HG03045 (cell line): ENCODE data around the gene SNAPC2.

Experiments
- ATAC-seq: cut with Tn5 transposase; IDR thresholded peaks from one replicate; pipeline ENCODE4 v1.9.1; 2021; ENCODE audit warnings: mild to moderate bottlenecking, moderate library complexity; ENCODE audit not compliant: unreplicated experiment

Gene SNAPC2

GRCh38 chr19:7962644-7963268 lies 42.6 kb downstream of the SNAPC2 start:
- ATAC-seq: no peak

- ATAC-seq: no peak
These were observed 43.4 kb downstream of the SNAPC2 start for GRCh38 chr19:7963566-7963965.

DNA sequence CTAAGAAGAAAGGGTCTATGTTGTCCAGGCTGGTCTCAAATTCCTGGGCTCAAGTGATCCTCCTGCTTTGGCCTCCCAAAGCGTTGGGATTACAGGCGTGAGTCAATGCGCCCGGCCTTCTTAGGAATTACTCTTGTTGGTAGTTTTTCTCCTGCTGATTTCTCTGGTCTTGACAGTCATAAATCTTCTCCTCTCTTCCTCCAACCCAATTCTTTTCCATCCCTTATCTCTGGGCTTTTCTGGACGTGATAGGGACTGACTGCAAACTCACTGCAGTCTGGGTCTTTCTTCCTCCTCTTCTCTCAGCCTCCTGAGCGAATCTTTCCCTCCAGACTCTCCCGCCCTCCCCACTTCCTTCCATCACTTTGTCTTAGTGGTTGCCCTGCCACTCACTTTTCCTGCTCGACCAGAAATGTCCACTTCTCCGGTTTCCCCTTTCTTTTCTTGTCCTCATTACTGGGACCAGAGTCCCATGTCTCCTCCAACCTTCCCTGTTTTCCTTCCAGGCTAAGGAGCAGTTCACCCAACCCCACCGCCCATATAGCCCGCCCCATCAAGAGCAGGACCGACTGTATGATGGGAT lies 45.2 kb downstream of the SNAPC2 start:
- ATAC-seq: no peak

GRCh38 chr19:7965921-7966665 lies 46.0 kb downstream of the SNAPC2 start:
- no peak for ATAC-seq

GRCh38 chr19:7968008-7968795 lies 48.1 kb downstream of the SNAPC2 start:
- no peak for ATAC-seq

DNA sequence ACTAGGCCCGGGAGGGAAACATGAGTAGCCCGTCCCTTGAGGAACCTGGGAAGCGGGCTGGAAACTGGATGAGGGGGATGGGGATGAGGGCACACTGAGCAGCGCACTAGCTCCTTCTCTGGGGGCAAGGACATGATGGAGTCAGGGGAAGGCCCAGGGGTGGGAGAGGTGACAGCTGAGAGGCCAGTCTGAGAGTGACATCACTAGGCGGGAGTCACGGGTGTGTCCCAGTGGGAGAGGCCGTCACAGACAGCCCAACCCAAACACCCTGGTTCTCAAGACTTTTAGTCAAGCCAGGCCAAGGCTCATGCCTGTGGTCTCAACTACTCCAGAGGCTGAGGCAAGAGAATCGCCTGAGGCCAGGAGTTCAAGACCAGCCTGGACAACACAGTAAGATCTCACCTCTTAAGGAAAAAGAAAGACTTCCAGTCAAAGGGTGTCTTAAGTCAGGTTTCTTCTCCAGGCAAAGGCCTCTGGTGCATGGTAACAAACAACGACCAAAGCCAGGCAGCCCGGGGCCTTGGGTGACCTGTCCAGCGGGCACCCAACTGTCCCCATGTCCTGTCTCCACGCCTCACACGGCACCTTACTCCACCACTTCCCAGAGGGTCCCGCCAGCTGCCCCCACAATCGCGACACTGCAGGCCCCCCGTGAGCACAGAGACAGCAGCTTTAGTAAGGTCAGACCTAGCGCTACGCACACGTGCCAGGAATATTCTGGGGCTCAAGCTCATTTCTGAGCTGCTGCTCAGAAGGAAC lies 48.8 kb downstream of the SNAPC2 start:
- no peak for ATAC-seq

DNA sequence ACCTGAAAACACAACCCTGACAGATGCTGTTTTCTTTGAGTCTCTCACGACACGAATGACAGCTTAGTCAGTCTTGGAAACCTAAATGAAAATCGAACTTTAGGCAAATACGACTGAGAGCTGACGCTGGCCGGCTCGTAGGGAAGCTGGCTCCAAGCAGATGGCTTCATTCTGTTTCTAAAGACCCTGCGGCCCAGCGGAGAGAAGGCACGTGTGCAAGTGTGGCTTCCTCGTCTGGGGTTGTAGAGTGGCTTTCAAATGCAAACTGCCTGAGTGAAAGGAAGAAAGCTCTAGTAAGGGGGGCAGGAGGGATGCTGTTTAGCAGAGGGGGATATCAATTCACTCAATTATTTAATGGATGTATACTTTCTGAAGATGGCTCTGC lies 49.4 kb downstream of the SNAPC2 start:
- no peak for ATAC-seq

- no peak for ATAC-seq
These were observed 50.7 kb downstream of the SNAPC2 start for GRCh38 chr19:7970716-7971448.

GRCh38 chr19:7971553-7972520 lies 51.7 kb downstream of the SNAPC2 start:
- ATAC-seq: no peak
